Stromal cell of bone marrow (primary cell): ENCODE measurements around the gene CCDC148.
"Not testable (repeated sequence)": the region's sequence is repeated elsewhere in the genome, so short reads cannot be mapped to it uniquely, and the experiment has no call there.

Experiments
- DNase-seq: peaks from one replicate; pipeline ENCODE4 v3.0.0-alpha.2; 2012; ENCODE audit warnings: low read depth

The CCDC148 gene

DNA sequence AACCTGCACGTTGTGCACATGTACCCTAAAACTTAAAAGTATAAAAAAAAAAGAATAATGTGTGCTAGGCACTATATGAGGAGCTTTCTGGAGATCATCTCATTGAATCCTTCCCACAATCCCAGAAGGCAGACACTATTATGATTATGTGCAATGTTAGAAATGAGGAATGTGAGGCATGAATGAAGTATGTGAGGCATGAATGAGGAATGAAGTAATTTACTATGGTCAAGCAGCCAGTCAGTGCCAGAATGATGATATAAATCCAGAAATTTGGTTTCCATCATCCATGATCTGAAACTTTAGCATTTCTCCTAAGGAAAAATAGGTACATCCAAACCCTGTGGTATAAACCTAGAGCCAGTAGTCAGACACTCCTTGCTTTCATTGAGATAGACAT, 42.0 kb downstream of the CCDC148 start:
- DNase-seq: peak; percentile 29

DNA sequence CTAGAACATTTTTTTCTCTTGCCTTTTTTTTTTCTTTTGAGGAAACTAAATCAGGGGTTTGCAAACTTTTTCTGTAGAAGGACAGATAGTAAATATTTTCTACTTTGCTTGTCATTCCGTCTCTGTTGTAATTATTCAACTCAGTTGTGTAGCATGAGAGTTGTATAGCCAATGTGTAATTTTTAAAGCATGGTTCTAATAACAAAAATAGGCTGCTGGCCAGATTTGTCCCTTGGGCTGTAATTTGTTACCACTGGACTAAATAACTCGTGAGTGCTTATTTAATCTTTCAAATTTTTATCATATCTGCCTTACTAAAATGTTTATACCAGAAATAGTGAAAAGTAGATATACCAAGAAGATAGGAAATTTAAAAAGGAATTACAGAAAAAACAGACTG, 43.0 kb downstream of the CCDC148 start:
- peak; percentile 7 for DNase-seq

DNA sequence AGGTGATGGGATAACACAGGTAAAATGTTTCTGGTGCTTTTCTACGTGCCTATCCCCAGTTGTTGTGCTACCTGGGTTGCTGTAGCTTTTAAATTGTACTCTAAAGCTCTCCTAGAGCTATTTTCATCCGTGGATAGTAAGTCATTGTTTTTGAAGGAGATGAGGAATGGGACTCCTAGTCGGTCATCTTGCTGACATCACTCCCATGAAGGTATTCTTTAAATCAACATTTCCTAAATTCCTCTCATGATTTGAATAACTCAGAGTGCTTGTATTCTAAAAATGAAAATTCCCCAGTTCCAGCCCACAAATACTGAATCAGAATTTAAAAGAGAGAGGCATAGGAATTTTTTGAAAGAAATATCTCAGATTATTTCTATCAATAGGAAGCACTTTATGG, 44.3 kb downstream of the CCDC148 start:
- DNase-seq: peak; percentile 1

DNA sequence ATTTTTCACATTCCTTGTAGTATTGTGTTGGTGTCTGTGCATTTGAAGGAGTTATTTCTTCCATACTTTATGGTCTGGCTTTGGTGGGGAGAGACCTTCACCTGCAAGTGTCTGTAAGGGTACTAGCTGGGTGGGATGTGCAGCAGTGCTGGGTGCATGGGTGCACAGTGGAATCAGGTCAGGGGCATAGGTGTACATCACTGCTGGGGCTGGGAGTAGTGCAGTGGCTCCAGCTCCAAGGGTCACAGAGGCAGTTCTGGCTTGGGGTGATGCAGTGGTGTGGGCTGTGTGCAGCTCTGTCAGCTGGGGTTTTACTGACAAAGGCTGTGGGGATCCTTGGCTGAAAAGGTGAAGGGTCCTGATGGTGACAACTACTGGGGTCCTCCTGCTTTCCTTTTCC, 44.8 kb downstream of the CCDC148 start:
- no peak for DNase-seq

DNA sequence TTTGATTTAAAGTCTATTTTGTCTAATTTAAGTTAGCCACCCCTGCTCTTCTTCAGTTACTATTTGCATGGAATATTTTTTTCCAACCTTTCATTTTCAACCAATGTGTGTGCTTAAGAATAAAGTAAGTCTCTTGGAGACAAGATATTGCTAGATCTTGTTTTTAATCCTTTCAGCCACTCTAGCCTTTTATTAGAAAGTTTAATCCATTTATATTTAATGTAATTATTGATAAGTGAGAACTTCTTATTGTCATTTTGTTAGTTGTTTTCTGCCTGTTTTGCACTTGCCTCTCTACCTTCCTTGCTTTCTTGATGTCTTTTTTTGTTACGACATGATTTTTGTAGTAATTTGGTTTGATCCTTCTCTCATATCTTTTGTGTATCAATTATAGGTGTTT, 46.4 kb downstream of the CCDC148 start:
- DNase-seq: no peak

DNA sequence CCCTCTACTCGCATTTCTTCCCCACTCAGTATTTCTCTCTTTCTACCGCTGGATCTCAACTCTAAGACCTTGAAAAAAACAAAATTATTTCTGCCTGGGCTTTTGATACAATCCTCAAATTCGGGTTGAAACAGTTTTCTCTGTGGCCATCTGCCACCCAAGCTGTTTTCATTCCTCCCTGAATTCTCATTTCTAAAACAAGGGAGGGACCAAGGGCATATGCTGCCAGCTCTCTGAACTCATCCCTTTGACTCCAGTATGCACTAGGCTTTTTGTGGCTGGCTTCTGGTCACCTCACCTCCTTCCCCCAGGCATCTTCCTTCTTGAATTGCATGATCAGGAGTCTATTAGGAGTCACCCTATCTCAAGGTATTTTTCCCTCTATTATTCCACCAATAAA, 49.5 kb downstream of the CCDC148 start:
- DNase-seq: no peak

DNA sequence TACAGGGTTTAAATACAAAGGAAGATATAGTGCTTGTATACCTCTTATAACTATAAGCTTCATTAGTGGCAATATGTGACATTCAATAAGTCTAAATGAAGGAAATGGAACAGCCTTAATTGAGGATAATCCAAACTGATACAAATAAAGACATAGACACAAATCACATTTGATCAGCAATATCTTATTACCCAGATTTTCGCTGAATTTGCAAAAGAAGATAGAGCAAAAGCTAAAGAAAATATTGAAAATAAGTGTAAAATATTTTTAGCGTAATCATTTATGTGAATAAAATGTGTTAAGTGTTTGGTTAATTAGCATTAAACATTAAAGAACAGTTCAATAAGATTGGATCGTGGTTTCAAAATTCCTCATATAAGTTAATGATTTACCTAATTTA, 51.2 kb downstream of the CCDC148 start:
- no peak for DNase-seq

DNA sequence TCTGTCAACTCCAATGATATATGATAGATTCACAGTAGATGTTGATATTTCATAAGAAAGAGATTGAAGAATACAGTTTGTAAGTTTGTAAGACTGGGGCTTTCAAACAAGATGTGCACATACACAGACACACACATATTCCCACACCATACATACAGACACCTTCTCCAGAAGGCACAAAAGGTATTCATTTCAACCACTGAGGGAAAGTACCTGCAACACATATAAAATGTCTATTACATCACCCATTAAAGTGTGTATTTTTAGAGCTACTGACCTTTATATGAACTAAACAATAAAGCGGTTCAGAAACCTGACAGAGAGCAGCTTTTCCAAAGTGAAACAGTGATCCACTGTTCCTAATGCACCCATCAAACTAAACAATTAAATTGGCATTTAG, 53.3 kb downstream of the CCDC148 start:
- DNase-seq: no peak

DNA sequence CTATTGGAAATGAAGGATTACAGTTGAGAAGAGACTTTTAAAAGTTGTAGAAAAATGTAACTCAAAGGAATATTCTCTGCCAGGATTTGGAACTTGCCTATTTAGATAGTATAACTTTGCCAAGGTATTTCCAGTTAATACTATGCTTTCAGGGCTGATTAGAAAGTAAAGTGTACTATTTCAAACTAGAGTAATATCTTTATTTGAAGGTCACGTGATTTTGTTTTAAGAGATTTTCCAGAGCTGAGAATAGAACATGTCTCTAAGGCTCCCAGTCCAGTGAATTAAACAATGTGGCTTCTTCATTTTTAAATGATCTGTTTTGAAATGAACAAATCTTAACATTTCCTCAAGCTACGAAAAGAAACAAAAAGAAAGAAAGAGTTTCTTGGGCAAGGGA, 53.9 kb downstream of the CCDC148 start:
- no peak for DNase-seq

DNA sequence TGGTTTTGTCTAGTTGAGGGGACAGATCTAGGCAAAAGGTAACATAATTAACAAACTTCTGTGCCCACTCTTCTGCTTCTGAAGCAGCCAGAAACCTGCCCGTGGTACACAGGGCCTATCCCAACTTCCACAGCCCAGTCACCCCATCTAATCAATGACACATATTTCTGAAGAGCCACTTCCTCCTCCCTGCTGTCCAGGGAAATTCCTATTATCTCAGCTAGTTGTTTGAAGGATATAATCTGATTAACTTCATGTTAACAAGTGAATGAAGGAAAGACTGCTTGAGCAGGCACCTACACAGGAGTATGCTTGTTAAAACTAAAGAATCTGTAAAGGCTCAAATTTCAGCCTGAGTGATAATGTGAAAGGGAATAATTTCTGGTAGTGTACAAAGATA, 61.4 kb downstream of the CCDC148 start:
- DNase-seq: no peak

DNA sequence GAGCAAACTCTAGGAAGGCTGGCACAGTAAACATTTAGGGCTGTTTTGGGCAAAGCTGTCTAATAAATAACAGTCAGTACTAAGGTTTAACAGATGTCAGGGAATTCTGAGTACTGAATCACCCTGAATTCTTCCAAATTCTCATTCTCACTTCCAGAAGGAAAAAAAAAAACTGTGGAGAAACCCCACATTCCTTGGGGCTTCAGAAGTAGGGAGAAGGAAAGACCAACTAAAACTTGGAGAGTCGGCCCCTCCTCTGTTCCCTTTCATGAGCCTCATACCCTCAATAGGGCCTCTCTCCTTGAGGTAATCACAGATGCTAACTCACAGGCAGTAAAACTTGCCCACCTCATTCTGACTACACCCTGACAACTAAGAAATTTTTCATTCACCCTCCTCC, 62.1 kb downstream of the CCDC148 start:
- no peak for DNase-seq

DNA sequence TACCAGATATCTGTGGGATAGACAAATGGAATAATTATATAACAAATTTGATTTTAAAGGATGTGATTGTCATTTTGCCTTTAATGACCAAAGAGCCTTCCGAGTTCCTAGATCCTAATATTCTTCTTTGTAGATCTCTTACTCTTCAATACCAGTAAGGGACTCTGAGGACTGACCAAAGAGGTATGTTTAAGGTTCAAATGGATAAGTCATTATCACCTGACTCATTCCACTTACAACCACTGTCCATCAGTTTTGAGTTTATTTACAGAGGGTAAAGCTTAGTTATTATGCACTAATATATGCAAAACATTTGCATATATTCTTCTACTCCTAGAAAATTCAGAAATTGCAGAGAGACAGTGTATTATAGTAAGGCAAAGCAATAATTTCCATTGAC, 62.7 kb downstream of the CCDC148 start:
- DNase-seq: no peak

DNA sequence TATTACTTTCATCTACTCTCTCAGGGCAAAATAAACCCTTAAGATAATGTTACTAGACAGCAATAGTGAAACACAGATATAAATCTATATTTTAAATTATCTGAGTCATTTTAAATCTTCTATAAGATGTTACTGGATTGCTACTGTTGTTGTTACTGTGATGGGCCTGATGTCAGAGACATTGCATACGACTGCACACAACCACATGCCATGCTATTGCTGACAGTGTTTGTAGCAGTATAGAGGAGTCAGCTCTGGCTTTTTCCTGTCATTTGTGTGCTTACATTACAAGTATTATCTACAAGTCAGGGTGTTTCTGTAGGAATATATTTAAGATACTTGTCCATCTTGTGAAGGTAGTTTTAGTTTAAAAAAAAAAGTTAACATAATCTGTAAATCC, 63.9 kb downstream of the CCDC148 start:
- no peak for DNase-seq

DNA sequence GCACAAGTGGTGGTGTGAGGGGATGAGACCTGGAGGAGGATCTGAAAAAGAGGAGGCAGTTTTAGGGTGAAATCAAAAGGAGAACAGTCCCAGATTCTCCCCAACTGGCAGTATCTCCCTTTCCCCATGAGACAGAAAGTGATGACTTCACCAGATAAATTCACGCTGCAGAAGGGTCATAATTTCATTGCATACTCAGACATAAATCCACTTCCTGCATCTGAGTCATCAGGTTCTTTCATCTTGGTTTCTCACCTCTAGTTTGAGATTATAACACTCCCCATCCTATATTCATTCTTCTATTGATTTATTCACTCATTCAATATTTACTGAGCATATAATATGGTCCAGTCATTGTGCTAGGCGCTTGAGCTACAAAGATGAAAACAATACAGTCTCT, 64.7 kb downstream of the CCDC148 start:
- DNase-seq: no peak

DNA sequence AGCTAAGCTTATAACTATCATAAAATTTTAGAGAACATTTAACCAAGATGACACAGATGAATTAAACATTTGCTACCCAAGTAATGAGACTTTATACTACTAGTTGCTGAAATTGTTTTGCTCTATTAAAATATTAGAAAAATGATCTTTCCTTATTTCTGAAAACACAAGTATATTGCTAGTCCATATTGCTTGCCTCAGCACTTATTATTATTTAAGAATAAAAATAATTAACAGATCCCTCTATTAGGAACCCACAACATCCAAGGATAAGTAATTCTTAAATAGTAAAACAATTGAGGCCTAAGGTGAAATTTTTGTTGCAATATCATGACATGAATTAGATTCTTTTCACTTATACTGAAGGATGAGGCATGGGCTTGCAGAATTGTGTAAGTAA, 65.2 kb downstream of the CCDC148 start:
- no peak for DNase-seq

DNA sequence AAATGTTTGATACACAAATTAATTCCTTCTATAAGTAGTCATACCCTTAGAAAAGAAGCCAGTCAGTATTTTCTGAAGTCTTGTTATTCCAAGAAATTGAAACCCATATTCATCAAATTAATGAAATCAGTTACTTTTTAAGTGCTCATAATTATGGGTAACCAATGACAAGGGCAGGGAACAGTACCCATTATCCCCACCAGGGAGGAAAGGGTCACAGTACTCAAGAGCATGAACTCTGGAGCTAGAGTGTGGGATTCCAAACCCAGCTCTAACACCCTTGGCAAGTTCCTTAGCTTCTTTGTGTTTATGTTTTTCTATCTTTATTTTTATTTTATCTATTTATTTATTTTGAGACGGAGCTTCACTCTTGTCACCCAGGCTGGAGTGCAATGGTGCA, 68.4 kb downstream of the CCDC148 start:
- no peak for DNase-seq

DNA sequence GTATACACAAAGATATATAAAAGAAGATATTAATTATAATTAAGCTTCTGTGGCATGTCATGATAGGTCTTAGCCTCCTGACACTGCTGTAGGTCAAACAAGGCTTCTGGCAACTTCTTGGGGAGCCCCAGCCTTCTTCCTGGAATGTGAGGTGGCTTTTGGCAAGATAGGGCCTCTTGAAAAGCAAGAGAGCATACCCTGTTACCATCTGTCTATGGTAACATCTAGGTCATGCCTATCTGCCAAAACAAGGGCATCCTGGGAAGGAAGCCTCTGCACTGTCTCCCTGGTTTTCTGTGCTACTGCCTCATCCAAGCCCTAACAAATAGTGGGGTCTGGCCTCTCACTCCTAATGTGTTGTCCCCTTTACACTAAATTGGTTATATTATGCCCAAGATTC, 70.9 kb downstream of the CCDC148 start:
- DNase-seq: no peak

DNA sequence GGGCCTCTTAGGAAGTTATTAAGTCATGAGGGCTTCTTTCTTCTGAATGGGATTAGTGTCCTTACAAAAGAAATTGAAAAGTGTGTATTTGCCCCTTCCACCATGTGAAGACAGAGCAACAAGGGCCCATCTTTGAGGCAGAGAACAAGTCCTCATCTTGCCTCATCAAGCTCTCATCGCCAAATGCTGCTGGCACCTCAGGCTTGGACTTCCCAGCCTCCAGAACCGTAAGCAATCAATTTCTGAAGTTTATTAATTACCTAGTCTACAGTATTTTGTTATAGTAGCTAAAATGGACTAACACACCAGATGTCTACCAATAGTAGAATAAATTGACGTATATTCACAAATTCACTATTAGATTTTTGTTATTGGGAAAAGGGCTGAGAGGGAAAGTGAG, 74.6 kb downstream of the CCDC148 start:
- no peak for DNase-seq

DNA sequence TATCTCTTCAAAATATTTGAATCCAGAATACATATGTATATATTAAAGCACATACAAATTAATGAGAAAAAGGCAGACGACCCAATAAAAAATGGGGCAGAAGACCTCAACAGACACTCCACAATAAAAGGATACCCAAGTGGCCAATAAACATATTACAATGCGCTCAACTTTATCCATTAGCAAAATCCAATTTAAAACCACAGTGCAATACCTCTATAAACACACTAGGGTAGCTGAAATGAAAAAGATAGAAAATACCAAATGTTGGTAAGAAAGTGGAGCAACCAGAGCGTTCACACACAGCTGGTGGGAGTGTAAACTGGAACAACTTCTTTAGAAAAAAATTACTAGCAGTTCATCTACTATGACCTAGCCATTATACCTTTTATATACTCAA, 75.3 kb downstream of the CCDC148 start:
- DNase-seq: no peak

DNA sequence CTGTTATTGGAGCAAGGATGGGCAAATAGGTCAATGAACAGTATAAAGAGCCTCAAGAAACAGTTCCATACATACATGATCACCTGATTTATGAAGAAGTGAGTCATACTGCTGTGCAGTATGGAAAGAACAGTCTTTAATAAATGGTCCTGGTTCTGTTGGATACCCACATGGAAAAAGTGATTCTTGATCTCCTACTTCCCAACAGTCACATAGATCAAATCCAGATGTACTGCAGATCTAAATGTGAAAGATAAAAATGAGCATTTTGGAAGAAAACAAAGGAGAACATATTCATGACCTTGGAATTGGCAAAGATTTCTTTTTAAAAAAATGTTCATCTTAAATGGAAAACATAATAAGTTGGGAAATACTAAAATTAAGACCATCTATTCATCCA, 75.8 kb downstream of the CCDC148 start:
- no peak for DNase-seq

DNA sequence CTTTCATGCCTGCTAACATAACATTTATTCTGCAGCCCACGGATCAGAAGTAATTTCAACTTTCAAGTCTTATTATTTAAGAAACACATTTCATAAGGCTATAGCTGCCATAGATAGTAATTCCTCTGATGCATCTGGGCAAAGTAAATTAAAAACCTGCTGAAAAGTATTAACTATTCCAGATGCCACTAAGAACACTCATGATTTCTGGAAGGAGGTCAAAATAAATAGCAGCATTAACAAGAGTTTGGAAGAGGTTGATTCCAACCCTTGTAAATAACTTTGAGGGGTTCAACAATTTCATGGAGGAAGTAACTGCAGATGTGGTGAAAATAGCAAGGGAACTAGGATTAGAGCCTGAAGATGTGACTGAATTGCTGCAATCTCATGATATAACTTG, 77.6 kb downstream of the CCDC148 start:
- DNase-seq: no peak

DNA sequence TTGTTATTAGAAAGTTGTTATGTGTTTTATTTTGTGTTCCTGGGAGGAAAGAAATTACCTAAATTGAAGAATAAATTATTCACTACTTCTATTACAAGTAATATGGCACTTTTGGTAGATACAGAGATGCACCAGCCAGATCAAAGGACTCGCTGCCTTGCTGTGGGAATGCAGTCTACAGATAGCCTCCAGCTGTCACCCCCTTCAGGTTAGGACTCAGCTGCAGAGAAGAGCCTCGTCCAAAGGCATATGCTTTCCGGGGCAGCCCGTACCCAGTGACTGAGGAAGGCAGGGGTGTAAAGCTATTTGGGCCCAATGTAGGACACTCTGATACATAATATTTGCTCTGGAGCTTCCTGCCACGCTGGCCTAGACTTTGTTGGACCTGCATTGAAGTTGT, 90.2 kb downstream of the CCDC148 start:
- DNase-seq: no peak

DNA sequence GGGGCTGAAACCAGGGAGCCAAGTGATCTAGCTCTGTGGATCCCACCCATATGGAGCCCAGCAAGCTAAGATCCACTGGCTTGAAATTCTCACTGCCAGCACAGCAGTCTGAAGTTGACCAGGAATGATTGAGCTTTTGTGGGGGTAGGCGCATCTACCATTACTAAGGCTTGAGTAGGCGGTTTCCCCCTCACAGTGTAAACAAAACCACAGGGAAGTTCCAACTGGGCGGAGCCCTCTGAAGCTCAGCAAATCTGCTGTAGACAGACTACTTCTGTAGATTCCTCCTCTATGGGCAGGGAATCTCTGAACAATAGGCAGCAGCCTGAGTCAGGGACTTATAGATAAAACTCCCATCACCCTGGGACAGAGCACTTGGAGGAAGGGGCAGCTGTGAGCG, 96.7 kb downstream of the CCDC148 start:
- DNase-seq: no peak

DNA sequence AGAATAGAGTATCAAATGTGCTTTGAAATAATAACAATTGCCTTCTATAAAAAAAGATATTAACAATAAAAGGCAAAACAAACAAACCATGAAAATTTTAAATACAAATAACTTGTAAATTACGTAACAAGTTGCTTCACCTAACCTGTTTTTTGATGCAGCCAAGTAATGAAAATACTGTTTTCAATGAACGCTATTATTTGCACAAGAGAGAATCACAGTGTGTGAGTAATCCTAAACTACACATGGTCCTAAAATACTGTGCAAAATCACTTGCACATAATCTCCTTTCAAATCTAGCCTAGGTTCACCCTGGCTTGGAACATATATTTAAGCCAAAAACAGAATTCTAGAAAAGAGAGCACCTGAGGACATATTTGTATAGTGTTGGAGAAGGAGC, 98.9 kb downstream of the CCDC148 start:
- no peak for DNase-seq

DNA sequence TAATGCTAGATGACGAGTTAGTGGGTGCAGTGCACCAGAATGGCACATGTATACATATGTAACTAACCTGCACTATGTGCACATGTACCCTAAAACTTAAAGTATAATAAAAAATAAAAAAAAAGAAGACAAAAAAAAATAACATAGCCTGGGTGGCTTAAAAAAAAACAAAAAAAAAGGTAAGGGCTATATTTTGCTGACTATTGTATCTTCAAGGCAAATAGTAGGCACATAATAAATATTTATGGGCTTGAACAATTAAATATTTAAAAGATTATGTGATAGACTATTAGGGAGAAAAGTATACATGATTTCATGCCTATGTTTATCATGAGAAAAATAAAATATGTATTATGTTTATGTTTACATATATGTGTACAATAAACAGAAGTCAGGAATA, 99.4 kb downstream of the CCDC148 start:
- DNase-seq: no peak

DNA sequence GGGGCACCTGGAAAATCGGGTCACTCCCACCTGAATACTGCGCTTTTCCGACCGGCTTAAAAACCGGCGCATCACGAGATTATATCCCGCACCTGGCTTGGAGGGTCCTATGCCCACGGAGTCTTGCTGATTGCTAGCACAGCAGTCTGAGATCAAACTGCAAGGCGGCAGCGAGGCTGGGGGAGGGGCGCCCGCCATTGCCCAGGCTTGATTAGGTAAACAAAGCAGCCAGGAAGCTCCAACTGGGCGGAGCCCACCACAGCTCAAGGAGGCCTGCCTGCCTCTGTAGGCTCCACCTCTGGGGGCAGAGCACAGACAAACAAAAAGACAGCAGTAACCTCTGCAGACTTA, 105.1 kb downstream of the CCDC148 start:
- not testable (repeated sequence) for DNase-seq
